ENCODE data around the gene RNF44. TPM values are rescaled to one million over a fixed set of nuclear protein-coding genes. Genes with fewer than 3 reads are reported as not detected.
A peak's percentile ranks its signal among the peaks of the same experiment; 100 is the strongest.

Gene RNF44
- total RNA-seq, 1 experiment from 2014 or later, result 172 TPM

DNA sequence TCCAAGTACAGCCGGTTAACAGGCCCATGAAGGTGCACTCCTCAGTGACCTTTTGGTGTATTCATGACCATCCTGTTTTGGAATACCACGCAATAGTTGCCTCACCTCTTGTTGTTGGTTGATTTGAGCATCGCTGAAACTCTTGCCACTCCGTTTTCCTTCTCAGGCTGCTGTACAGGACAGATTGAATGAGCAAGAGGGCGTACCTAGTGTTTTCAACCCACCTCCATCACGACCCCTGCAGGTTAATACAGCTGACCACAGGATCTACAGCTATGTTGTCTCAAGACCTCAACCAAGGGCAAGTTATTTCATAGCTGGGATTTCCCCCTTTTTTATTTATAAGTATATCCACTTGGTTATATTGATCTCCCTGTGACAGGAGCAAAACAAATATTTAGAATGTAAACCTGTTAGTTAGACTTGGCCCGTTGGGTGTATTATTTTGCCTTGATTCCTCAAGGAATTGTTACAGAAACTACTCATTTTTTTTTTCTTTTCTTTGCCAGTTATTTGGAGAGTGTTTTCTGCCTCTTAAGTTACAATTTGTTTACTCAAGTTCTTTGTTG lies 50.9 kb downstream of the RNF44 start:
- no peaks in the 10 kb centered on the region for H3K79me2 ChIP-seq (ENCODE audit: insufficient read depth, low read length)
- no peak overlapping the region for H3K27ac ChIP-seq (ENCODE audit: insufficient read length, low read depth, low read length)
- H3K18ac ChIP-seq (ENCODE audit: insufficient read length, low read depth, low read length), result no peak overlapping the region
- no peak overlapping the region for H2AFZ ChIP-seq (ENCODE audit: low read length)
- H2BK15ac ChIP-seq (ENCODE audit: low read depth, low read length), result no peak overlapping the region
- TF ChIP-seq, protein P1, sequence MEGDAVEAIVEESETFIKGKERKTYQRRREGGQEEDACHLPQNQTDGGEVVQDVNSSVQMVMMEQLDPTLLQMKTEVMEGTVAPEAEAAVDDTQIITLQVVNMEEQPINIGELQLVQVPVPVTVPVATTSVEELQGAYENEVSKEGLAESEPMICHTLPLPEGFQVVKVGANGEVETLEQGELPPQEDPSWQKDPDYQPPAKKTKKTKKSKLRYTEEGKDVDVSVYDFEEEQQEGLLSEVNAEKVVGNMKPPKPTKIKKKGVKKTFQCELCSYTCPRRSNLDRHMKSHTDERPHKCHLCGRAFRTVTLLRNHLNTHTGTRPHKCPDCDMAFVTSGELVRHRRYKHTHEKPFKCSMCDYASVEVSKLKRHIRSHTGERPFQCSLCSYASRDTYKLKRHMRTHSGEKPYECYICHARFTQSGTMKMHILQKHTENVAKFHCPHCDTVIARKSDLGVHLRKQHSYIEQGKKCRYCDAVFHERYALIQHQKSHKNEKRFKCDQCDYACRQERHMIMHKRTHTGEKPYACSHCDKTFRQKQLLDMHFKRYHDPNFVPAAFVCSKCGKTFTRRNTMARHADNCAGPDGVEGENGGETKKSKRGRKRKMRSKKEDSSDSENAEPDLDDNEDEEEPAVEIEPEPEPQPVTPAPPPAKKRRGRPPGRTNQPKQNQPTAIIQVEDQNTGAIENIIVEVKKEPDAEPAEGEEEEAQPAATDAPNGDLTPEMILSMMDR (conservative IDR thresholded peaks at IDR 0.05), result no peak; the same call in 2 of the 3 replicates
- WGBS (ENCODE audit: extremely low coverage, insufficient read length, low lambda C conversion rate), result no CpG with 5 or more reads among the region's 7 CpGs
- no peaks in the 10 kb centered on the region for H4K20me1 ChIP-seq (ENCODE audit: control insufficient read depth, insufficient read depth, insufficient read length)
- H3K27me3 Mint-ChIP-seq (ENCODE audit: low read depth), result no peaks in the 10 kb centered on the region
- no peak overlapping the region for H3K14ac ChIP-seq (ENCODE audit: insufficient read depth, low read length)
- no peaks in the 10 kb centered on the region; a peak in 1 of 5 replicates for H3K9me3 Mint-ChIP-seq
- H3K4ac ChIP-seq (ENCODE audit: low read depth, low read length), result no peak overlapping the region
- H3K27me3 ChIP-seq (ENCODE audit: insufficient read depth, low read length), result no peaks in the 10 kb centered on the region
- H3T11ph ChIP-seq (ENCODE audit: low read length), result no peak overlapping the region
- no peak overlapping the region for H4K8ac ChIP-seq (replicated peaks; ENCODE audit: insufficient read length, low read depth, low read length)
- no peaks in the 10 kb centered on the region for H3K4me1 ChIP-seq (ENCODE audit: insufficient read depth, low read length)
- peaks cover 6% of the 10 kb centered on the region for H3K79me1 ChIP-seq (ENCODE audit: insufficient read depth, low read depth, low read length, poor library complexity, severe bottlenecking)
- H3K4me2 ChIP-seq (ENCODE audit: insufficient read depth, insufficient read length, low read length), result no peak overlapping the region
- no peaks in the 10 kb centered on the region for H3K9me3 ChIP-seq (ENCODE audit: control insufficient read depth, low read depth, low read length)
- H3K23me2 ChIP-seq (ENCODE audit: insufficient read length, low read depth, low read length, poor library complexity, severe bottlenecking), result no peaks in the 10 kb centered on the region
- H3K9ac ChIP-seq (ENCODE audit: extremely low read depth, insufficient read length, low read length), result no peak overlapping the region
- H3K56ac ChIP-seq (ENCODE audit: insufficient read length, low read depth, low read length), result no peak overlapping the region
- H4K5ac ChIP-seq (ENCODE audit: insufficient read length, low read depth, low read length), result no peak overlapping the region
- H2BK120ac ChIP-seq (ENCODE audit: low read depth, low read length, poor library complexity, severe bottlenecking), result no peak overlapping the region
- no peak overlapping the region for H3K4me3 Mint-ChIP-seq
- no peak overlapping the region for H2BK5ac ChIP-seq (ENCODE audit: insufficient read length, low read length)
- no peak overlapping the region for H2BK12ac ChIP-seq (ENCODE audit: insufficient read length, low read depth, low read length)
- H4K91ac ChIP-seq (ENCODE audit: insufficient read length, low read depth, low read length), result no peak overlapping the region
- no peak for DNase-seq
- no peak overlapping the region for H3K23ac ChIP-seq (ENCODE audit: insufficient read length, low read depth, low read length)
- no peak overlapping the region for H2BK20ac ChIP-seq (ENCODE audit: low read depth, low read length, poor library complexity, severe bottlenecking)
- H2AK5ac ChIP-seq (ENCODE audit: insufficient read length, low read length), result no peak overlapping the region
- peak overlapping the region in 1 of 3 experiments; percentile 76; a peak in 1 of 7 replicates for H3K27ac Mint-ChIP-seq
- no peaks in the 10 kb centered on the region for H3K4me1 Mint-ChIP-seq
- peaks cover 16 to 72% (median 56%) of the 10 kb centered on the region in 3 experiments; a peak in 6 of 7 replicates for H3K36me3 Mint-ChIP-seq (ENCODE audit: insufficient read depth in 1 of 3, low read depth in 3 of 3)

Measured in H9 (cell line).